ENCODE results near the gene CHP1.

GRCh38 chr15:41309226-41309905 is 78.3 kb downstream of the CHP1 start:
- TF ChIP-seq CTCF (IDR thresholded peaks at IDR 0.05) = no peak
- no peak for TF ChIP-seq AFF4 (CRISPR knock-in tag; IDR thresholded peaks at IDR 0.05; ENCODE audit: borderline replicate concordance)
- TF ChIP-seq USF2 (CRISPR knock-in tag; IDR thresholded peaks at IDR 0.05) = no peak
- no peak for TF ChIP-seq JUN (CRISPR knock-in tag; IDR thresholded peaks at IDR 0.05)
- no peak for TF ChIP-seq ZSCAN18 (CRISPR knock-in tag; IDR thresholded peaks at IDR 0.05)
- no peak for TF ChIP-seq STAT6 (CRISPR knock-in tag; conservative IDR thresholded peaks at IDR 0.05; ENCODE audit: low read depth)
- TF ChIP-seq ATF3 (CRISPR knock-in tag; conservative IDR thresholded peaks at IDR 0.05) = no peak
- TF ChIP-seq PREB (CRISPR knock-in tag; IDR thresholded peaks at IDR 0.05; ENCODE audit: borderline replicate concordance) = no peak
- no peak for TF ChIP-seq ZNF232 (CRISPR knock-in tag; IDR thresholded peaks at IDR 0.05)
